ENCODE measurements around the gene STX16. TPM values are rescaled to one million over a fixed set of nuclear protein-coding genes. Genes with fewer than 3 reads are reported as not detected.

Gene STX16
- total RNA-seq, 4 donors from 2014 or later: 9.2 to 34.3 (median 20.4) TPM

GRCh38 chr20:58634521-58635278 is 16.4 kb upstream of the STX16 start:
- Histone ChIP-seq H3K27ac (no peak overlapping the region), H3K27me3 (no peaks in the 10 kb centered on the region), H3K36me3 (no peaks in the 10 kb centered on the region), H3K4me1 (peaks cover 0 to 5% of the 10 kb centered on the region in 2 donors), H3K4me3 (no peak overlapping the region), H3K9me3 (no peaks in the 10 kb centered on the region)
- ATAC-seq: no peak
- DNase-seq: no peak
- intact Hi-C loops (cut with DNase I; ENCODE audit: low total_unique reads) (no loop called here), in situ Hi-C loops (cut with MboI; ENCODE audit: low sequenced_read_pairs in 4 of 4) (loop anchor here in 2 of 4 donors (25.0 kb wide), 2 partner anchors 347 to 397 kb away; partner anchors contain the start of gene ANKRD60 (in 1 of the 2))
- no peak for TF ChIP-seq CTCF (IDR thresholded peaks at IDR 0.05 in 4 of 5, conservative IDR thresholded peaks at IDR 0.05 in 1 of 5)
- TF ChIP-seq POLR2A (IDR thresholded peaks at IDR 0.05): no peak

GRCh38 chr20:58635279-58635665 is 15.8 kb upstream of the STX16 start:
- H3K27ac ChIP-seq: no peak overlapping the region
- no peak for TF ChIP-seq CTCF (IDR thresholded peaks at IDR 0.05 in 4 of 5, conservative IDR thresholded peaks at IDR 0.05 in 1 of 5)
- no peak for TF ChIP-seq POLR2A (IDR thresholded peaks at IDR 0.05)
- H3K4me3 ChIP-seq: no peak overlapping the region
- H3K9me3 ChIP-seq: no peaks in the 10 kb centered on the region
- no peaks in the 10 kb centered on the region for H3K36me3 ChIP-seq
- peaks cover 0 to 5% of the 10 kb centered on the region in 2 donors for H3K4me1 ChIP-seq
- in situ Hi-C loops (cut with MboI; ENCODE audit: low sequenced_read_pairs in 4 of 4) (loop anchor here in 2 of 4 donors (25.0 kb wide), 2 partner anchors 348 to 398 kb away; partner anchors contain the start of gene ANKRD60 (in 1 of the 2)), intact Hi-C loops (cut with DNase I; ENCODE audit: low total_unique reads) (no loop called here)
- DNase-seq: no peak
- no peaks in the 10 kb centered on the region for H3K27me3 ChIP-seq
- no peak for ATAC-seq

- TF ChIP-seq POLR2A (IDR thresholded peaks at IDR 0.05) (no peak), CTCF (IDR thresholded peaks at IDR 0.05 in 4 of 5, conservative IDR thresholded peaks at IDR 0.05 in 1 of 5) (no peak)
- no peak overlapping the region for H3K4me3 ChIP-seq
- DNase-seq: no peak
- no peaks in the 10 kb centered on the region for H3K36me3 ChIP-seq
- intact Hi-C loops (cut with DNase I; ENCODE audit: low total_unique reads) (no loop called here), in situ Hi-C loops (cut with MboI; ENCODE audit: low sequenced_read_pairs in 4 of 4) (loop anchor here in 2 of 4 donors (25.0 kb wide), 2 partner anchors 349 to 399 kb away; partner anchors contain the start of gene ANKRD60 (in 1 of the 2))
- no peaks in the 10 kb centered on the region for H3K27me3 ChIP-seq
- no peak for ATAC-seq
- H3K27ac ChIP-seq: no peak overlapping the region
- H3K9me3 ChIP-seq: no peaks in the 10 kb centered on the region
- H3K4me1 ChIP-seq: peaks cover 0 to 5% of the 10 kb centered on the region in 2 donors
Observed at GRCh38 chr20:58636396-58636982, 14.6 kb upstream of the STX16 start.

- intact Hi-C loops (cut with DNase I; ENCODE audit: low total_unique reads): no loop called here
- peaks cover 0 to 5% of the 10 kb centered on the region in 2 donors for H3K4me1 ChIP-seq
- H3K4me3 ChIP-seq: no peak overlapping the region
- ATAC-seq (no peak), DNase-seq (no peak)
- no peak for TF ChIP-seq CTCF (IDR thresholded peaks at IDR 0.05 in 4 of 5, conservative IDR thresholded peaks at IDR 0.05 in 1 of 5)
- TF ChIP-seq POLR2A (IDR thresholded peaks at IDR 0.05): no peak
- no peak overlapping the region for H3K27ac ChIP-seq
- no peaks in the 10 kb centered on the region for H3K36me3 ChIP-seq
- H3K9me3 ChIP-seq: no peaks in the 10 kb centered on the region
- in situ Hi-C loops (cut with MboI; ENCODE audit: low sequenced_read_pairs in 4 of 4): loop anchor here in 2 of 4 donors (25.0 kb wide), 2 partner anchors 350 to 400 kb away; partner anchors contain the start of gene ANKRD60 (in 1 of the 2)
- H3K27me3 ChIP-seq: no peaks in the 10 kb centered on the region
Observed at GRCh38 chr20:58636983-58637421, 14.1 kb upstream of the STX16 start.
